CD4-positive, alpha-beta T cell treated with Interferon gamma for 1 hour (primary cell): ENCODE results near the gene PCP4.

ENCODE experiments used
- DNase-seq: peaks from one replicate; pipeline ENCODE4 v3.0.0-alpha.2; 2020

The PCP4 gene

GRCh38 chr21:39924577-39925308 lies 57.5 kb downstream of the PCP4 start:
- DNase-seq: no peak

DNA sequence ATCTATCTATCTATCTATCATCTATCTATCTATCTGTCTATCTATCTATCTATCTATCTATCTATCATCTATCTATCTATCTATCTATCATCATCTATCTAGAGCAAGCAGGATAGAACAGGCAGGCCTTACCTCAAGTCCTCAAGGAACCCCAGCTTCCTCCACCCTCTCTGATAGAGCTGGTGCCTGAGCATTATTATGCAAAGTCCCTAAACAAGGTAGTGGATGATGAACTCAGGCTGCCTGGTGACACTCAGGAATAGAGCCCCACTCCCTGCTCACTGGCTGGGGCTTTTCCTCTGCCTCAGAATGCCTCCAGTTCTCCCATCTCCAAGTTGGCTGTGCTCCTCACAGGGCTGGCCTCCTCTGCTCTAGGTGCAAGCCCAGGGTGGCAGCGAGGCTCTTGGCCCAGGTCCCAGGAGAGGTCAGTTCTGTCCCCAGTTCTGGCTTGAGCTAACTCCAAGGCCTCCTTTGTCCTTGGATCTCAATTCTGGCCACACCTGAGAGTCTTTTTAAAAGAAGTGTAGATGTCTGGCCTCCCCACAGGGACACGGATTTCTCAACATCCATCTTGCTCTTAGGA lies 60.2 kb downstream of the PCP4 start:
- no peak for DNase-seq

DNA sequence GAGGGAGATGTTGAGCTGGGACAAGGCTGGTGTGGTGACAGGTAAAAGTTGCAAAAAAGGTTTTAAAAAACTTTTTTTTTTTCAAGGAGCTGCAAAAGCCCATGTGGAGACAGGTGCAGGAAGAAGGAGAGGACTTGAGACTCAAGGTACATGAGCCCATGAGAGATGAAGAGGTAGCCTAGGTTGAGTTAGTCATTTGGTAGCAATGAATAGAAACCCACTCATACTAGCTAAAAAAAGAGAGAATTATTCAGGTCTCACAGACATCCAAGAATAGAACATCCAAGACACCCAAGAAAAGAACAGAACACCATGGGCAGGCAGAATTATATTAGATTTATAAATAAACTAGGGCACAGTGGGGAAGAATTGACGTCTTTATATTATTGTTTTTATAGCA lies 65.1 kb downstream of the PCP4 start:
- no peak for DNase-seq

- no peak for DNase-seq
These were observed 67.7 kb downstream of the PCP4 start for GRCh38 chr21:39934895-39935294.

DNA sequence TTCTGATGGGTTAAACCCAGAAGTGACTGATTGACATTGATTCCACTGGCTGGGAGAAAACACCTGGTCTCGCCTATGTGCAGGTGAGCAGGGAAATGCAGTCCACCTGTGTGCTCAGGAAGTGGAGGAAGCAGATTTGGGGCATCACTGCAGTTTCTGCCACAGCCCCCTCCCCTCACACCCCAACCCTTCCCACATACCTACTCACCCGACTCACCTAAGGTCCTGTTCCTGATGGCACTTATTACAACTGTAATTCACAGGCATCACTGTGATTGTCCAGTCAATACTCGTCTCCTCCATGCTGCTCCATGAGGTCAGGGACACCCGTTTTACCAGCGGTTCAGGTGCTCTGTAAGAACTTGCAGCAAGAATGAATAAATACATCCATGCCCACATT lies 68.5 kb downstream of the PCP4 start:
- no peak for DNase-seq

DNA sequence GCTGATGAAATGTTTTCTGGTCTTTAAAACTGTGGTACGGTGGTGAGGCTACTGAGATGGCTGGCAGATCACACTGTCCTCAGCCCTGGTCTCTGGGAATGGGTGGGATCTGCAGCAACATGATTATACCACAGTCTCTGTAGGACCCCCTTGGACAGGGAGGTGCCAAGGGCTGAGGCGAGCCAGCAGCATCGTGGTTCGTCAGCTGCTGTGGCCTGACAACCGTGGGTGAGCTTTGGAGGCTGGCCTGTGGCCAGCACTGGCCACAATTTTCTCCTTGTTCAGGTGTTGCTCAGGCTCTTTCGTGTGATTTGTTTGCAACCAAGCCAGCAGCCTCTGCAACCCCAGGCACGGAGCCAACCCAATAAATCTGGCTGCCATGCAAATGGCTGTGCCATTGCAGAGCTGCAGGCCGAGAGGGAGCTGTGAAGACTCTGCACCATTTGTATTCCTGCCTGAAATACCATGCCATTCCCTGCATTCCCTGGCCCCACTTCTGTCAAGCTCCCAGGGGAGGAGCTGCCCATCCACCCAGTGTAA lies 70.9 kb downstream of the PCP4 start:
- DNase-seq: no peak

DNA sequence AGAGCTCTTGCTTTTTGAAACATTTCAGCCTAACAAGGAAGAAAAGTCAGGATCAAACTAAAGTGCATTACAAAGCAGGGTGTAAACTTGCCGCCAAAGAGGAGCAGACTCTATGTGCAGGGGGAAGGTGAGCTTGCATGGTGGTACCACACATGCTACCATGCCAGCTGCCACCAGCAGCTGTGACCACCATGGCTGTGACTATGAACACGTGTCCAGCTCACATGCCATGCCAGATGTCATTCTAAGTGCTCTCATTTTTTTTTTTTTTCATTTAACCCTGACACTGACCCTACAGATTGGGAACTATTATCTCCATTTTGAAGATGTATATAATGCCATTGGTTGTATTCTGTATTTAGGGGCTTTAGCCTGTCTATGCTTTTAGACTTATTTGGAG lies 79.0 kb downstream of the PCP4 start:
- no peak for DNase-seq

GRCh38 chr21:39947031-39947430 lies 79.8 kb downstream of the PCP4 start:
- no peak for DNase-seq

GRCh38 chr21:39951183-39952101 lies 84.2 kb downstream of the PCP4 start:
- DNase-seq: no peak

DNA sequence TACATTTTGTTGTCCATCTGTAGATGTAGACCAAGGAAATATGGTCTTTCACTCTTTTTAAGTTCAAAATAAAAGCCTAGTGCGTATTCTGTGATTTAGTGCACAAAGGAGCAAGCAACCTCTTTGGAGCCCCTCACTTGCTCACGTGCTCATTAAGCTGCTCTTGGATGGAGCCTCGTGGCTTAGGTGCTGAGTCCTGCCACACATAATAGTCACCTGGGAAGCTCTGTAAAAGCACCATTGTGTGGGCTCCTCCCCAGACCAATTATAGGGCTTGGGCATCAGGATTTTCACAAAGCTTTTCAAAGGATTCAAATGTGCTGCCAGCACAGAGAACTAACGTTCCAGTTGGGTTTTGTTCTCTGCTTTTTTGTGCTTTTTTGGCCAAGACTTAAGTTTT lies 85.0 kb downstream of the PCP4 start:
- DNase-seq: no peak

- no peak for DNase-seq
These were observed 87.3 kb downstream of the PCP4 start for GRCh38 chr21:39954570-39954969.

DNA sequence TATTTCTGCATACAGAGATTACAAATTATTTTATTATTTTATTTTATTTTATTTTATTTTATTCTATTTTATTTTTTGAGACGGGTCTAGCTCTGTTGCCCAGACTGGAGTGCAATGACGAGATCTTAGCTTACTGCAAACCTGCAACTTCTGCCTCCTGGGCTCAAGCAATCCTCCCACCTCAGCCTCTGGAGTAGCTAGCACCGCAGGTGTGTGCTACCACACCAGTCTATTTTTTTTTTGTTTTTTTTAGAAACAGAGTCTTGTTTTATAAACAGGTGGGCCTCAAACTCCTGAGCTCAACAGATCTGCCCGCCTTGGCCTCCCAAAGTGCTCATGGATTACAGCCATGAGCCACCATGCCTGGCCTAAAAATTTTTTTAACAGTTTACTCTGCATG lies 88.1 kb downstream of the PCP4 start:
- DNase-seq: no peak

DNA sequence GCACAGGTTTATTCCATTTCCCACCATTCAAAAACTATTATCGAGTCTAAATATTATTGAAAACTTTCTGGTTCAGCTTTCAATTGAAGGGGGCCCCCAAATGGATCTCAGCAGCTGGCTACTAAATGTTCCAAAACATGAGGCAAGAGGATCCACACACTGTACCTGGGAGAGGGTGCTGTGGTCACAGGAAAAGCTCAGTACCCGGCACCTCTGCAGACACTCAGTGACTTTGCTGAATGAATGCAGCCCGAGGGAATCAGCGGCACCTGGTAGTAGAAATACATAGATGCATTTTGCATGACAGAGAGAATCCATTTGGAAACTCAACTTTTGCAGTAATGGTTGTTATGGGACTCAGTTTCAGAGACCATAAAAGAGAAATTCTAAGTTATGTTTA lies 89.3 kb downstream of the PCP4 start:
- DNase-seq: no peak

DNA sequence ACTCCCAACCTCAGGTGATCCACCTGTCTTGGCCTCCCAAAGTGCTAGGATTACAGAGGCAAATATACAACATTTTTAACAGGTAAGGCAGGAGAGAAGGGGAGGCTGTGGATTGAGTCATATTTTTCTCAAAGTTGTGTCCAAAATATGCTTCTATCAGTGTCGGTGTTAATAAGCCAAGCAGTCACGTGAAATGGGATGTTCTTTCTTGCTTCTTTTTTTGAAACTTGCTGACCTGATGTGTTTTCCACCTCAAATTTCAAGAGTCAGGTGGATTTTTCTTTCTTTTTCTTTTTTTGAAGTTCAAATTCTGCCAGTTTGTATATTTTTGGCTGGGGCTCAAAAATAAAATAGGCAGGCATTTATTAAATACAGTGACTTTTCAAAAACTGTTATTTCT lies 91.5 kb downstream of the PCP4 start:
- DNase-seq: no peak

GRCh38 chr21:39961251-39961650 lies 94.0 kb downstream of the PCP4 start:
- DNase-seq: no peak

DNA sequence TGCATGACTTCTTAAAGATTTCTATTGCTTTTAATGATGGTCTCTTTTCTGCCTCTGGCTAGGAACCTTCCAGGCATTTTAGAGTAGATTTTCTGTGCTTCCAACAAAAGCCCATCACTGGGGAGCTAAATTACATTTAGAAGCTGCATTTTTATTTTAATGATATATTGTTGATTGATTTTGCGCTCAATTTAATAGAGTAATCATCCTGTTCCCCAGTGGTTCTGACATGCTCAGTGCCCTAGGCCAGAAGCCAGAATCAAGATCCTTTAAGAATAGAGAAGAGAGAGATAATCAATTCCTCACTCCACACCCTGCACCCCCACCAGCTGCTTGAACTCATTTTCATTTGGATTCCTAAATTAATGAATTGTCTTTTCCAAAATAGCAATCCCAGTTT lies 97.8 kb downstream of the PCP4 start:
- DNase-seq: no peak

- no peak for DNase-seq
These were observed 99.5 kb downstream of the PCP4 start for GRCh38 chr21:39966786-39967185.

DNA sequence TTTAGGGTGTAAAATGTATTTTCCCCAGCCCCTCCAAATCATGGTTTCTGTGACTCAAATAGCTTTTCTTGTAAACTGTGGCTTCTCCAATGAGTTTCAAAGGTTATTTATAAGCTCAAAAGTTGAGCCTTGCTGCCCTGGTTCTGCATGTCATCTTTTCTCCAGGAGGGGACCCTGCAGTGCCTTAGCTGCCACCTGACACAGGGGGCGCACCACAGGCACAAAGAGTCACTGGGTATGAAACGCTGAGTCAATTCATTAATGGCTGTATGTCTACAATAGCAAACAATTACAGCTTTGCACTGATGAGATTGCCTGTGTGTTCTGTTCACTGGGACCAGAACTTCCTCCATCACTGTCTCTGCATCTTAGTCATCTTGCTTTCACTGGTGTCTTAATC lies 100.8 kb downstream of the PCP4 start:
- no peak for DNase-seq

DNA sequence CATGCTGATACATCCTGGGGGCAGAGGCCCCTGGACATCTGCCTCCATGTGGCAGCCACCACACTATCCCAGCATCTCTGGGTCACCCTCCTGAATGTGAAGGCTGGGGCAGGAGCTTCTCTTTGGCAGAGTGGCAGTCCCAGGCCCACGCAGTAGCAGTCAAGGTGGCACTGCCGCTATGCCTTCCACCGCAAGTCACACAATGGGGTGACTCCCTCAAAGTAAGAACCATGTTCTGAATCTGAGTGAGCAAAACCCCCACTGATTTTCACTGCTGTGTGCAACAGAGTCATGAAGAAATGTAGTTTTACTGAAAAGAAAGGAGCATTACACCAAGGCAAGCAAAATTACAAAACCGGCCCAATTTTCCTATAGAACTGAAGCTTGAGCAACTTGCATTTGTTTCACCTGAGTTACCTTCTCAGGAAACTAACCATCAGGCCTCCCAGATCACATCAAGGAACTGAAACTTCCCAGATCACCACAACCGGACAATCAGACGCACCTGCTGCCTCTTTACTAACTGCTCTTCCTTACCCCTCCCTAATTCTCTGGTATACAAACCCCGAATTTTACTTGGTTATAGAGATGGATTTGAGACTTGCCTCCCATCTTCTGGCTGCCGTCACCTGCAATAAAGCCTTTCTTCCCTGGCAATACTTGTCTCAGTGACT lies 102.6 kb downstream of the PCP4 start:
- DNase-seq: no peak

DNA sequence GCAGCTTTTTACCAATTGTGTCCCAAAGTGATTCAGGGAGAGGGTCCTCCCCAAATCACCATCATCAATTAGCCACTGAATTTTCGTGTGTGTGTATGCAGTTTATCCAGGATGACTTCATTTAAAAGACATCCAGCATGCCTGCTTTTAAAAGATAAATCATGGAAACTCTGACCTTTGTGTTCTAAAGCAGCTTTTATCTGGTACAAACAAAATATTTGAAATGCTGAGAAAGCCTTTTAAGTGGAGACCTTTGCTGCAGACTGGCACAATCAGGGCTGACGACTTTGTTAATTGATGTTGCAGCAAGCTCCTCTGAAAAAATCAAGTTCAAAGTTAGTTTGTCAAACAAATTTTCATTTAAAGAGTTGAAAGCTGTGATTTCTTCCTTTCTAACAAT lies 104.7 kb downstream of the PCP4 start:
- no peak for DNase-seq

DNA sequence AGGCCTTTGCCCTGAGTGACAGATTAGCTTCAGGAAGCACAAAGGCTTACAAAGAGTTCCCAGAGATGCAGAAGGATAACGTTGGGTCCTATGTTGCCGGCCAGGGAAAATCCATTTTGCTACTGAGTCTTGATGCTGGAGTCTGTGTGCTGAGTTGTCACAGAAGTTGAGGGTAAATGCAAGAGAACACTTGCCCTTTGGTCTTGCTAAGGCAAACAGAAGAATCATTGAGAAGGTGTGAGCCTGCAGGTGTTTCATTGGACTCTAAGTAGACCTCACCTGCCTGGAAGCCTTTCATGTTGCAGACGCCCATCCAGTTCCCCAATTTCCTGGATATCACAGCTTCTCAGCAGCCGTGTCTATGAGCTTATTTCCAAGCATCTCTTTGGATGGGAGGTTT lies 105.2 kb downstream of the PCP4 start:
- no peak for DNase-seq

GRCh38 chr21:39972976-39973770 lies 105.9 kb downstream of the PCP4 start:
- no peak for DNase-seq
